ENCODE measurements around the gene WBP1.

The WBP1 gene

GRCh38 chr2:74426181-74426758, 32.0 kb upstream of the WBP1 start:
- Histone ChIP-seq H3K27me3 (replicated peaks) (no peaks in the 10 kb centered on the region), H3K36me3 (replicated peaks) (peaks cover 35% of the 10 kb centered on the region), H3K4me3 (ENCODE audit: low read depth, low read length) (no peak overlapping the region), H3K27ac (no peak overlapping the region)
- no peak for TF ChIP-seq CTCF (IDR thresholded peaks at IDR 0.05; ENCODE audit: low read depth, low read length, missing control alignments)
- in situ Hi-C loops (cut with HindIII; ENCODE audit: low pct_ligation_motif_present, low sequenced_read_pairs): no loop called here
- DNase-seq: no peak

DNA sequence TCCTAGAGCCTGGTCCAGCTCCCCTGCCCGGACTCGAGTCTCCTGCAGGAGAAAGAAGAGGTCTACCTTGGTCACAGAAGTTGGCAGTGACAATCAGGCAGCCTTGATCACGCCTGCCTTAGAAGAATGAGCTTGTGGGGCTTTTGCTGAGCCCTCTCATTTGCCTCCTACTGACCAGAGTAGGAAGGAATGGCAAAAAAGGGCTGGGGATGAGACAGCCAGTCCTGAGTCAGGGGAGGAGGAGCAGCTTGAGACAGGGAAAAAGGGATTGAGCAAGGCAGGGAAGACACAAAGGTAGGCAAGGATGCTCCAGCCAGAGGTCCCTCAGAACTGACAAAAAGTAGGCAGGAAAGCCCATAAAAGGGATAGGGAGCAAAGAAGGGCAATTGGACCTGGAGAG, 30.7 kb upstream of the WBP1 start:
- peaks cover 37% of the 10 kb centered on the region for H3K36me3 ChIP-seq (replicated peaks)
- DNase-seq: no peak
- in situ Hi-C loops (cut with HindIII; ENCODE audit: low pct_ligation_motif_present, low sequenced_read_pairs): no loop called here
- no peaks in the 10 kb centered on the region for H3K27me3 ChIP-seq (replicated peaks)
- no peak for TF ChIP-seq CTCF (IDR thresholded peaks at IDR 0.05; ENCODE audit: low read depth, low read length, missing control alignments)
- H3K4me3 ChIP-seq (ENCODE audit: low read depth, low read length): no peak overlapping the region
- no peak overlapping the region for H3K27ac ChIP-seq

DNA sequence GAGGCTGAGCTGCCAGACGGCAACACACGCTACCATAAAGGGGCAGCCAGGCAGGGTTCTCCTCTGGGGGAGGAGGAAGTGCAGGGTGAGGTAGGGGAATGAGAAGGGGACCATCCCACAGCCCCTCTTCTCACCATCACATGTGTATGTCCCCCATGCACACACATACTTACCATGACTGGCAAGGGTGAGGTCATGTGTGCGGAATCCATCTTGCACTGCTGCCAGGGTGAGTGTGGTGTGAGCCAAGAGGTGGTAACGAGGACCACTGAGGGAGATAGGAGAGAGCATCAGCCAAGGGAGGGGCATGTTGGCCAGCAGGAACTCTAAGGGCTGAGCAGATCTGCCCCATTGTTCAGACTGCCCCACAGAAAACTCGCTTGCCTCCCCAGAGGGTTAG, 29.6 kb upstream of the WBP1 start:
- in situ Hi-C loops (cut with HindIII; ENCODE audit: low pct_ligation_motif_present, low sequenced_read_pairs): no loop called here
- H3K27ac ChIP-seq: no peak overlapping the region
- no peak for DNase-seq
- no peak overlapping the region for H3K4me3 ChIP-seq (ENCODE audit: low read depth, low read length)
- peaks cover 37% of the 10 kb centered on the region for H3K36me3 ChIP-seq (replicated peaks)
- no peaks in the 10 kb centered on the region for H3K27me3 ChIP-seq (replicated peaks)
- no peak for TF ChIP-seq CTCF (IDR thresholded peaks at IDR 0.05; ENCODE audit: low read depth, low read length, missing control alignments)

DNA sequence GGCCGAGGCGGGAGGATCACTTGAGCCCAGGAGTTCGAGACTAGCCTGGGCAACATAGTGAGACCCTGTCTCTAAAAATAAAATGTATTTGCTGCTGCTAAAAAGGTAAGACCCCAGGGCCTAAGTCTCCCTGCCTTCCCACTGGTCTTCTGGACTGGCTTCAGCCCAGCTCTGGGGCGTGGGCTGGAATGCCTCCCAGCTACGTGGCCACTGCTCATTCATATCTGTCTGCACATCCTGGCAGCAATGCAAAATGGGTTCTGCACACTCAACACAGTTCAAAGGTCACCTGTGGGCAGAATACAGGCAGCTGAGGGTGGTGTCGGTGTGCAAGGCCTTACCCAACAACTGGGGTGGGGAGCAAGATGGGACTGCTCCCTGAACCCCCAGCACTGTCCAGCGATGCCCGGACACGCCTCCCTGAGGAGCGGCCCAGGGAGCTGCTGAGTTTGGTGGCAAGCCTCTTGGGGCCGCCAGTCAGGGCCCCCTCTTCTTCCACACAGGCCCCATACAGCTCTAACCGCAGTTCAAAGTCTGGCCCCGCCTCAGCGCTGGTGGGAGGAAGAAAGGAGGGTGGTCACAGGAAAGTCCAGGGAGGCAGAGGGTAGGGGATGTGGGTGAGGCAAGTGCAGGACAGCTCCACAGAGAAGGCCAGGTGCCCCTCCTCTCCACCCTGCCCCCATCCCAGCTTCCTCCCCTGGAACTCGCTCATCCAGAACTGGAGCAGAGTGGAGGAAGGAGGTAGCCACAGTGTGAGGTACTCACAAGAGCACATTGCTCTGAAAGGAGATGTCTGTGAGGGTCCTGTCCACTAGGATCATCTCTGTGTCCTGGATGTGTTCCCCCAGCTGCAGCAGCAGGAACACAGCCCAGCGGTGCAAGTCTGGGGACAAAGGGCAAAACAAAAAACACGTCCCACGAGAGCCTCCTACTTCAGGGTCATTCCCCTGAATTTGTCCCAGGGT, 28.5 kb upstream of the WBP1 start:
- Histone ChIP-seq H3K4me3 (ENCODE audit: low read depth, low read length) (no peak overlapping the region), H3K27me3 (replicated peaks) (no peaks in the 10 kb centered on the region), H3K27ac (no peak overlapping the region), H3K36me3 (replicated peaks) (peaks cover 37% of the 10 kb centered on the region)
- no peak for TF ChIP-seq CTCF (IDR thresholded peaks at IDR 0.05; ENCODE audit: low read depth, low read length, missing control alignments)
- in situ Hi-C loops (cut with HindIII; ENCODE audit: low pct_ligation_motif_present, low sequenced_read_pairs): no loop called here
- DNase-seq: no peak

DNA sequence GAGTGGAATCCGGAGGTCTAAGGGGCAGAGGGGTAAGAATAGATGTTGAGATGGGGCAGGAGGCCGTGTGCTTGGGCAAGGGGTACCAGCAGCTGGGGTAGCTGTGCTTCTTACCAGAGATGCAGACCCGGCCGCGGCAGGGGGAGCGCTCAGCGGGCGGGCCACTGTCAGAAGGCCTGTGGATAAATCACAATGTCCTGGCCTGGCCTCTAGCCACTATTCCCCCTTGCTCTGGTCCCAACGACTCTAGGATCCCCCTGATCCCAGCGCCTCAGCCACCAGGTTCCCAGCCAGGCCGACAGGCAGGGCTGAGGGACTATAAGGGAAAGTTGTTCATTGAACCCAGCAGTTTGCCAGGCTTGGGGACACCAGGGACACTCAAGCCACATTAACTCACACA, 27.7 kb upstream of the WBP1 start:
- no peak for TF ChIP-seq CTCF (IDR thresholded peaks at IDR 0.05; ENCODE audit: low read depth, low read length, missing control alignments)
- no peak overlapping the region for H3K4me3 ChIP-seq (ENCODE audit: low read depth, low read length)
- in situ Hi-C loops (cut with HindIII; ENCODE audit: low pct_ligation_motif_present, low sequenced_read_pairs): no loop called here
- peaks cover 32% of the 10 kb centered on the region for H3K36me3 ChIP-seq (replicated peaks)
- no peaks in the 10 kb centered on the region for H3K27me3 ChIP-seq (replicated peaks)
- H3K27ac ChIP-seq: no peak overlapping the region
- DNase-seq: no peak

All from brain microvascular endothelial cell (primary cell).